ENCODE measurements around the gene HMGXB4.

GRCh38 chr22:35301372-35301874 is 44.1 kb downstream of the HMGXB4 start:
- TF ChIP-seq CTCF (IDR thresholded peaks at IDR 0.05; ENCODE audit: insufficient read depth, low read length, poor library complexity, severe bottlenecking) = no peak
- TF ChIP-seq EZH2phosphoT487 (conservative IDR thresholded peaks at IDR 0.05; ENCODE audit: low read length) = no peak
